ENCODE data around the gene TMC6.
"Not testable (repeated sequence)": the region's sequence is repeated elsewhere in the genome, so short reads cannot be mapped to it uniquely, and the experiment has no call there.

Gene TMC6

DNA sequence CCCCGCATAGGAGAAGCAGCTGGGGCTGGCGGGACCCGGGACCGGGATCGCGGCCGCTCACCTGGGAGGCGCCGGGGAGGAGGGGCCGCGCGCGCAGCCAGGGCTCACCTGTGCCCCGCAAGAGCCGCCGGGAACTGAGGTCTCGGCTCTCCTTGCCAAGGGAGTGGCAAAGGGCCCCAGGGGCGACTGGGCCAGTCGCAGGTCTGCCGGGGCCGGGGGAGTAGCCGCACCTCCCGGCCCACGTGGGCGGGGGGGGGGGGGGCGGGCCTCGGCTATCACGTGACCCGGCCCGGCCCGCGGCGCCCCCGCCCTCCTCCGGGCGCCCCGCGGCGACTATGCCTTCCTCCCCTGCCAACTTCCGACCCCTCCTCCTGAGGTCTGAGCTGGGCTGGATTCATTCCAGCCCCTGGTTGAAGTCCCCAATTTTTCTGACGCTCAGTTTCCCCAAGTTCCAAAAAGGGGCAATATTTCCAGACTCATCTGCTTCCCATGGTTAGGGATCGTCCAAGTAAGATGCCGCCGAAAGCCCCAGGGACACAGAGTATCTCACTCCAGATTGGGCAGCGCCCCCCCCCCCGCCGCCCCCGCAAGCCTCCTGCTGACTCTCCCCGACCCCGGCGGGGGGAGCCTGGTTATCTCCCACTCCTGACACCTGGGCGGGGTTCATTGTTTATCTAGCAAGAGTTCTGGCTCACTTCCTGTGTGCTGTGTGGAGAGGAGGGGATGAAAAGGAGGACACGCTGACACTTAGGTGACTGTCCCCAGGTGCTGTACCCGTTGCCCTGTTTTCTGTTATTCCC lies at the start of gene TMC6:
TMC6 (minus strand) TSS at position 205 of the 800 bp plus-strand sequence. CDS start 1,923 bp downstream, outside the sequence.
- peak; percentile 89 to 92 for DNase-seq

DNA sequence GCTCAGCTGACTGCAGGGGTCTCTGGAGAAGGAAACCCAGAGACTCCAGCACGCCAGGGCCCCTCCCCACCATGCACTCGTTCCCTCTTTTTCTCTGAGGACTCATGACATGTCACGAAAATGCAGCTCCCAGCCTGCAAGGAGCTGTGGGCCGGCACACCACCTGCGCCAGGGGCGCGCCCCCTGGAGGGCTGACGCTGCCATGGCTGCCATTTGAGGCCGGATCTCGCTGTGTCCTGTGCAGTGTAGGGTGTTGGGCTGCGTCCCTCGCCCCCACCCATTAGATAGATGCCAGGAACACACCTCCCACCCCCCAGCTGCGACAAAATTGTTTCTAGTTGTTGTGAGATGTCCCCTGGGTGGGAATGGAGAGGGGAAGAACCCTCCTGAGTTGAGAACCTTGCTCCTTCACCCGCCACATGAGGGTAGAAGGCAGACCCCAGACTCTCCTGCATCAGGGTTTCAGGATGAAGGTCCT lies 48.0 kb upstream of the TMC6 start:
- peak; percentile 78 to 82 for DNase-seq

DNA sequence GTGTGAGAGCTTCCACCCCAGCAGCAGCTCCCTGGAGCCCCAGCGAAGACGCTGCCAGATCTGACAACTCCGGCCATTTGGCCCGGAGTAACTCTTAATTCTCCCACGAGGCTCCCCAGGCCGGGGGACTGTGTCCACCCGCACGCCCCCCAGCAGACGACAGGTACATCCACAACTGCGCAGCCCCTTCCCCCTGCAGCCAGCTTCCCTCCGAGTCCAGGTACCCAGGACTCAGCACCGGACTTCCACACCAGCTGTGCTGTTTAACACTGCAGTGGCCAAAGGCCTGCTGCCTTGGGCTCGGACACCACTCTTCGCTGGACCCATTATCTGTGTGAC lies 47.1 kb upstream of the TMC6 start:
- no peak for DNase-seq

GRCh38 chr17:78174870-78175642 lies 46.5 kb upstream of the TMC6 start:
- no peak for DNase-seq

DNA sequence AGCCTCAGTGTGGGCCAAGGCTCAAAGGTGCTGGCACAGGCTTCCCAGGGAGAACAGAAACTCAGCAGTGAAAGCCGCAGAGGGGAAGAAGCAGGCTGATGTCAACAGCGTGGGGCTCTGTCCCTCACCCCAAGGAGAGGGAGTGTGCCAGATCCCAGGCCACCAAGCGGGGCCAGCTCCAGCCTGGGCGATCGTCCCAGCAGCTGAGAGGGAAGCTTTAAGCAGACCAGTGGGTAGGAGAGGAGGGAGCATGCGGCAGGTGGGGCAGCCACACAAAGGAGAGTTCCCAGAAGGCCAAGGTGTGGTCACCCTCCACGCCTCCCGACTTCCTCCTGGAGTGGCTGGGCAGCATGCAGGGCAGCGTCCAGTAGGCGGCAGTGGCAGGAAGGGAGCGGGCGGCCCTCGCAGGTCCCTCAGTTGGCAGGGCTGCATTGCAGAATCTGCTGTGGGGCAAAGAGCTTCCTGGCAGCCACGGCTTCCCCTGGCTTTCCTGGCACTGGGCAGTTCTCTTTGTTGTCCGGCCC lies 45.9 kb upstream of the TMC6 start:
- no peak for DNase-seq

GRCh38 chr17:78173097-78173715 lies 44.7 kb upstream of the TMC6 start:
- no peak for DNase-seq

GRCh38 chr17:78172249-78173051 lies 43.9 kb upstream of the TMC6 start:
- peak; percentile 59 to 68 for DNase-seq

DNA sequence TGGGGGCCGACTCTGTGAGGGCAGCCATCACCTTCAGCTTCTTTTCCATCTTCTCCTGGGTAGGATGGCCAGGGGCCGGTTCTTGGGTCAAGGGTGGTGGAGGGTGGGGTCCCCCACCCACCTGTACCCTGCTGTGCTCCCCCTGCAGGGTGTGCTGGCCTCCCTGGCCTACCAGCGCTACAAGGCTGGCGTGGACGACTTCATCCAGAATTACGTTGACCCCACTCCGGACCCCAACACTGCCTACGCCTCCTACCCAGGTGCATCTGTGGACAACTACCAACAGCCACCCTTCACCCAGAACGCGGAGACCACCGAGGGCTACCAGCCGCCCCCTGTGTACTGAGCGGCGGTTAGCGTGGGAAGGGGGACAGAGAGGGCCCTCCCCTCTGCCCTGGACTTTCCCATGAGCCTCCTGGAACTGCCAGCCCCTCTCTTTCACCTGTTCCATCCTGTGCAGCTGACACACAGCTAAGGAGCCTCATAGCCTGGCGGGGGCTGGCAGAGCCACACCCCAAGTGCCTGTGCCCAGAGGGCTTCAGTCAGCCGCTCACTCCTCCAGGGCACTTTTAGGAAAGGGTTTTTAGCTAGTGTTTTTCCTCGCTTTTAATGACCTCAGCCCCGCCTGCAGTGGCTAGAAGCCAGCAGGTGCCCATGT lies 43.2 kb upstream of the TMC6 start:
- not testable (repeated sequence) for DNase-seq

DNA sequence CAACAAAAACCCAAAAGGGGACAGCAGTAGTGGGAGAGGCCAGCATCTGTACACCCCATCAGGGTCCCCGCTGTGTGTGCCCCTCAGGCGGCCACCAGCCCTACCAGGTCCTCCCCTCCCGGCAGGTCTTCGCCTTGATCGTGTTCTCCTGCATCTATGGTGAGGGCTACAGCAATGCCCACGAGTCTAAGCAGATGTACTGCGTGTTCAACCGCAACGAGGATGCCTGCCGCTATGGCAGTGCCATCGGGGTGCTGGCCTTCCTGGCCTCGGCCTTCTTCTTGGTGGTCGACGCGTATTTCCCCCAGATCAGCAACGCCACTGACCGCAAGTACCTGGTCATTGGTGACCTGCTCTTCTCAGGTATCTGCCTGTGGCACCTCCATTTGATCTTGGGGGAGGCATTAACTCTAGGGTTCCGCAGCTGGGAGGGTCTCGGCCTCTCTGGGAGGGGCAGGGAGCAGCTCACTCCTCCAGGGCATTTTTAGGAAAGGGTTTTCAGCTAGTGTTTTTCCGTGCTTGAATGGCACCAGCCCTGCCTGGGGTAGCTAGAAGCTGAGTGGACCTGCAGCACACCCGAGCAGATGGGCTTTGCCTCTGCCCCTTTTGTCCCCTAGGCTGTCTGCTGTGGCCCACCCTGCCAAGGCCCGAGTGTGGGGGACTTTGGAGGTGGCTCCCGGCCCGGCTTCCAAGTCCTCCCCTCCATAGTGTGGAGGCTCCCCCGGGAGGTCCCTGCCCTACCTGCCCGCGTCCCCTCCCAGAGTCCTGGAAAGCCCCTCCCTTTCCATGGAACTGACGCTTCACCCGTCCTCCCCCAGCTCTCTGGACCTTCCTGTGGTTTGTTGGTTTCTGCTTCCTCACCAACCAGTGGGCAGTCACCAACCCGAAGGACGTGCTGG lies 42.4 kb upstream of the TMC6 start:
- no peak for DNase-seq

- DNase-seq, result peak in 1 of 2 experiments; percentile 62
These were observed 40.6 kb upstream of the TMC6 start for GRCh38 chr17:78168903-78169793.

DNA sequence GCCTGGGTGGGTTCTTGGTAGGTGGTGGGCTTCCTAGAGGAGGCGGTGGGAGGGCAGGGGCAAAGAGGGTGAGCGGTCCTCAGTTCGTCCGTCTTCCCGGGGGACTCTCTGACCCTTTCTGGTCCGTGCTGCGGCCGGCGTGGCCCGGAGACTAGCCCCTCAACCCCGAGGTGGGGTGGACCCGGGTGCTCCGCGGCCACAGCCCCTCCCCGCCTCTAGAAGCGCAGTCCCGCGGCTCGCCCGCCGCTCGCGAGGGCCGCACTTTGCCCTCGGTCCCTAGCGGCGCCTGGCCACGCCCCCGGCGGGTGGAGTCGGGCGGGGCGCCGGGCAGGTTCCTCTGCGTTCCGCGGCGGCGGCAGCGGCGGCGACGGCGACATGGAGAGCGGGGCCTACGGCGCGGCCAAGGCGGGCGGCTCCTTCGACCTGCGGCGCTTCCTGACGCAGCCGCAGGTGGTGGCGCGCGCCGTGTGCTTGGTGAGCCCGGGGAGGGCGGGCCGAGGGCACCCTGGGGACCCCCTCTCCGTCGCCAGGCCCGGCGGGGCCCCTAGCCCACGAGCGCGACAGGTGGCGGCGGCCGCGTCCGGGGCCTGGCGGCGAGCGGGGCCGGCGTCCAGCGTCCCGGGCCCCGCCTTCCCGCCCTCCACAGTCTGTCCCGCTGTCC lies 39.8 kb upstream of the TMC6 start, which contains the start of gene SYNGR2:
SYNGR2 (plus strand) TSS at position 340 of the 661 bp plus-strand sequence; CDS start at position 376, 36 bp downstream.
- peak; percentile 77 to 81 for DNase-seq

GRCh38 chr17:78166416-78166815 lies 37.9 kb upstream of the TMC6 start:
- DNase-seq, result no peak

- DNase-seq, result no peak
These were observed 36.4 kb upstream of the TMC6 start for GRCh38 chr17:78164748-78165607.

DNA sequence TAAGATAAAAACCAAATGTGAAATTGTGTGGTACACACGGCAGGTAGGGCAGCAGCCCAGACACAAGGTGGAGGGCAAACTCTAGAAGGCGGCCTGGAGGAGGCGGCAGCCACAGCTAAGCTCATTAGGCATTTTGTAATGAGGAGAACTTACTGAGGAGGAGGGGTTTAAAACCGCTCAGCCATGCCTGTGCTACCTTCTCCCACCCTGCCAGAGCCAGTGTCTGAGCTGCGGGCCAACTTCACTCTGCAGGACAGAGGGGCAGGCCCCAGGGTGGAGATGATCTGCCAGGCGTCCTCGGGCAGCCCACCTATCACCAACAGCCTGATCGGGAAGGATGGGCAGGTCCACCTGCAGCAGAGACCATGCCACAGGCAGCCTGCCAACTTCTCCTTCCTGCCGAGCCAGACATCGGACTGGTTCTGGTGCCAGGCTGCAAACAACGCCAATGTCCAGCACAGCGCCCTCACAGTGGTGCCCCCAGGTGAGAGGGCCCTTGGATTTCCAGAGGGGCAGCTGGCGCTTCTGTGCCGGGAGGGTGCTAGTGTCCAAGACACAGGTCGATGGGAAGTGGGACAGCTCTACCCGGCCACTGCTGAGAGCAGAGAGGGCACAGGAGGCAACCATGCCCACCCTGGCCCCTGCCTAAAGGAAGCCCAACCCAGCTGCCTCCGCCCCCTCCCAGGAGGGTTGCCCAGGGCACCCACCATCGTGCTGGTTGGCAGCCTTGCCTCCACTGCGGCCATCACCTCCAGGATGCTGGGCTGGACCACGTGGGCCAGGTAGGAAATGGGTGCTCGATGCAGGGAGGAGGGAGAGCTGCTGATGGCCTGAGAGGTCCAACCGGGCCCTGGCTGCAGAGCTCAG lies 35.6 kb upstream of the TMC6 start:
- no peak for DNase-seq

DNA sequence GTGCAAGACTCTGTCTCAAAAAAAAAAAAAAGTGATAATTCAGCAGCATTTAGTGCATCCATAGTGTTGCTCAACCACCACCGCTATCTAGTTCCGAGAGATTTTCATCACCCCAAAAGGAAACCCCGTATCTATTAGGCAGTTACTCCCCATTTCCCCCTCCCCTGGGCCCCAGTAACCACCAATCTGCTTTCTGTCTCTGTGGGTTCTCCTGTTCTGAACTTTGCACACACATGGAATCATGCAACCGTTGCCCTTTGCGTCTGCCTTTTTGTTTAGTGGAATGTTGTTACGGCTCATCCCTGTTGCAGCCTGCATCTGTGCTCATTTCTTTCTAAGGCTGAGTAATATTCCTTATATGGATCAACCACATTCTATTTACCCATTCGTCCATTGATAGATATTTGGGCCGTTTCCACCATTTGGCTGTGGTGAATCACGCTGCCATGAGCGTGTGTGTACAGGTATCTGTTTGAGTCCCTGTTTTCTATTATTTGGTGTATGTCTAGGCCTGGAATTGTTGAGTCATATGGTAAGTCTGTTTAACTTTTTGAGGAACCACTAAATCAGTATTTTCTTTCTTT lies 31.1 kb upstream of the TMC6 start:
- DNase-seq, result peak; percentile 69 to 80

Data from Kasumi-1 (cell line).